Measurements from ENCODE around the gene GALNT7. TPM values are rescaled to one million over a fixed set of nuclear protein-coding genes. Genes with fewer than 3 reads are reported as not detected.

GALNT7 gene
- total RNA-seq, 1 experiment from 2014 or later = 21.6 TPM

DNA sequence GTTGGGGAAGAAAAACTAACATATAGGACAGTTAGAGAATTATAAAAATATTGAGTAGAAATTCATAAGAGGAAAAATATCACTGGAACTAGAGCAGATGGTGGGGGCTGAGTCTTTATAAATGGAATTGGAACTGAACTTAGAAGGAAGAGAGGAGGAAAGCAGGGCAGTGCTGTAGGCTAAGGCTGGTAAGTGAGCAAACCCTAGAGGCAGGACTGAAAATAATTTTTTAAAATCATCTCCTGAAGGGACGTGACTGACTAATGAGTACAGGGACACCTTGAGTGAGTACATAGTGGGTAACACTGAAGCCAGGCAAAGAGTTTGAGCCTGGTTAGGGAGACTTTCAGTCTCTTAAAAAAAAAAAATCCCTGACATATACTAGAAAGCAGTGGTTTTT is 63.3 kb downstream of the GALNT7 start:
- DNase-seq (ENCODE audit: extremely low read depth, low read depth) = no peak

DNA sequence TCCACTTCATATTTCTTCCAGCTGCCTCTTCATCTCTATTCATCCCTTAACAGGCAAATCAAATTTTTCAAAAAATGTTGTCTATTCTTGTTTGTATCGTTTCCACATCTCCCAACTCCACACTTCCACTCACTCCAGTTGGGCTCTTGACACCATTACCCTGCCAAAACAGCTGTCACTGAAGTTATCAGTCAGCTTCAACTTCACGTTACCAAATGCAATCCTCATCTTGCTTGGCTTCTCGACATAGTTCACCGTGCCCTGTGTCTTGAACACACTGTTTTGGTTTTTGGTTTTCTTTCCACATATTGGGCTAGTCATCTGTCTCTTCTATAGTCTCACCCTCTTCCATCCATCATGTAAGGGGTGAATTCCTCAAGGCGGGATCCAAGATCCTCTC is 65.2 kb downstream of the GALNT7 start:
- no peak for DNase-seq (ENCODE audit: extremely low read depth, low read depth)

DNA sequence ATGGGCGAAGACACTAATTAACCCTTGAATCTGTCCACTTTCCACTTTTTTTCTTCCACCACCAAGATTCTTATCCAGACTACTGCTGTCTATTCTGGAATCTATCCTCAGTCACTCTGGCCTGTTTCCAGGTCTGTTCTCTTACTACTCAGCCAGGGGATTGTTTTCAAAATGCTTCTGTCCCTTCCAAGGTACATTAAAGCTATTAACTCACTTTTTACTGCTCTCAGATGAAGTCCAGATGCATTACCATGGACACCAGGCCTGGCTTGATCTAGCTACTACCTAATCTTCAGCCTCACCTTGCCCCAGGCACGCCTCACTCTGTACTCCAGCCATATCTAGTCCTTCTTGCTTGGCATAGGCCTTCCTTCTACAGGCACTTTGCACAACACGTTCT is 66.4 kb downstream of the GALNT7 start:
- no peak for DNase-seq (ENCODE audit: extremely low read depth, low read depth)

DNA sequence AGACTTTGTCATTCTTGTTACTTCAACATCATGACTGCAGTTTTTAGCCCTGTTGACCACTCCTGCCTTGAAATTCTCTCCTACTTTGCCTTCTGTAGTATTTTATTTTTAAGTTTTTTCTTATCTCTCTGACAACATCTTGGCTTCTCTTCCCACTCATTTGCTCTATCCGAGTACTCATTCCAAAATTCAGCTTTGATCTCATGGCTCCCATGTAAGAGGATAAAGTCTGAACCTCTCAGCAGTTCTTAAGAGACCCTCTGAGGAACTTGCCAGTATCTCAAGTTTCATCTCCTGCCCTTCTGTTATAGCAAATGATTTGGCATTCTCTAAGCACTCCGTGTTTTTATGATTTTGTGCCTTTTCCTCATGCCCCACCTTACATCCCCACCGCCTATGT is 67.7 kb downstream of the GALNT7 start:
- DNase-seq (ENCODE audit: extremely low read depth, low read depth) = no peak

DNA sequence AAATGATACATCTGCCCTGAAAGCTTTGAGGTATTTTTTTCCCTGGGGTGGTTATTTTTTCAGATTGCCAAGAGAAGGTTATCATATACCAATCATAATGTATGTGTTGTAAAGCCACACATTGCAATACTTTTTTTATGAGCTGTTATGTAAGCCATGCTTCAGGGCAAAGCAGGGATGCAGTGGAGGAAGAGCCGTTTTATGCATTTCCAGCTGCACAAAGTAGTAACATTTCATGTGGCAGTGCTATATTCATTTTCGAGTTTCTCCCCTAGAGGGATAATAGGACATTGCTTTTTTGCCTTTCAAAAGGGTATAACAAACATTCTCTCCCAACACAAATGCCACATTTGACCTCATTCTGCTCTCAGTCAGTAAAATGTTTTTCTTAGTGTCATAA is 68.5 kb downstream of the GALNT7 start:
- no peak for DNase-seq (ENCODE audit: extremely low read depth, low read depth)

DNA sequence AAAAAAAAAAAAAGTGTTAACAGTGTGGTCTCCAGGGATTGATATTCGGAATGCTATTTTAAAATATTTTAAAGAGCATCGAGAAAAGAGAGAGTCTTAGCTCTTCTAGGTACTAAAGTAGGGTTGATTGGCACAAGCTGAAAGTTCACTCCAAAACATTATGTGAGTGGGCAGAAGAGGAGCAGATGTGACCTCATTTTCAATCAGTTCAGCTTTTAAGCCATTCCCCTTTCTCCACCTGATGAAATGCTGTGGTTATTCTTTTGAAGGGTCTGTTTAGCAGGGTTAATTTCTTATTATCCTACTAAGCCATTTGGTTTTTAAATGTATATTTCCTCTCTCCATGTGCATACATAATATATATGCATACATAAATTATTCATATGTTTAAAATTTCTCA is 69.2 kb downstream of the GALNT7 start:
- DNase-seq (ENCODE audit: extremely low read depth, low read depth) = no peak

DNA sequence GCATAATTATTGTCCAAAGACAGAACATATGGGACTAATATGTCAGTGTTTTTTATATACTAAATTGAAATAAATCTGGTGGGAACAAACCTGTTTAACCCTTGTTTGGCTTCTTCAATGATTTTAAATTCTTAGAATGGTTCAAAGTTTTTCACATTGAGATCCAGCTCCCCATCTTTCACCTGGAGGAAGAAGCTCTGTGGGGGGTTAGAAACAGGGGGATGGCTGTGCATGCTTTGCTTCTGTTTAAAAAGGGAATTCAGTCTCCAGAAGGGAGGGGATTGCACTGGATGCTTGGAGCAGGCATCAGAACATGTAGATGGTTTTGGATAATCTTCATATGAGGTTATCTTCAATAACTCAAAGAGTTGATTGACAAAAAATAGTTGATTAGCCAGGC is 72.1 kb downstream of the GALNT7 start:
- DNase-seq (ENCODE audit: extremely low read depth, low read depth) = no peak

DNA sequence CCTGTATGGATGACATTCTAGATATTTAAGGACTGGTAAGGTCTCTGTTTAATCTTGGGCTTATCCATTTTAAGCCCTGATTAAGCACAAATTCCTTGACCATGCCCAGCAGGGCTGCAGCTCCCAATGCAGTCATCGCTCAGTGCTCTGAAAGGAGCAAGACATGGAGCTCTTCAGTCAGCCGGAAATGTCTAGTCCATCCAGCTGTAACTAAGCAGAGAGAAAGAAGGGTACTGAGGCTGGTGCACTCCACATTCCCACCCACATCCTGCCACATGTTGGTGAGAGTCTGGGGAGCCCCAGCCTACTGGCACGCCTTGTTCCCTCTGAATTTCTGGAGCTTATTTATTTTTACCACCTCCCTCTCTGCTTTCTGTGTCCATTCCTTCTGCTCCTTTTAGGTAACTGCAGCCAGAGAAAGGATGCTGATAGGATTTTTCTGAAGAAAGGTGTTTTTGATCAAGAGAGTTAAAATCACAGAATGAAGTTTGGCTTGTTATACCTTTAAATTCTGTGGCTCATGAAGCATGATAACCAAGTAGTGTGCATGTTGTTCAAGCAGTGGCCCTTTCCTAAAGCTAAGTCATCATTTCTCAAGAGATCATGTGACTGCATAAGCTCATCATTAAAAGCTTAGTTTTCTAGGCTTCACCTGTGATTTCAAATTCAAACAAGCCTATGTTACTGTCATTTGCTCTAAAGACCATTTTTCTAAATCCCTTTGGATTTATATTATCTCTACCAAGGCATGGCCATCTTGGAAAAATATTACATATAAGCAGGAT is 74.0 kb downstream of the GALNT7 start:
- DNase-seq (ENCODE audit: extremely low read depth, low read depth) = no peak

DNA sequence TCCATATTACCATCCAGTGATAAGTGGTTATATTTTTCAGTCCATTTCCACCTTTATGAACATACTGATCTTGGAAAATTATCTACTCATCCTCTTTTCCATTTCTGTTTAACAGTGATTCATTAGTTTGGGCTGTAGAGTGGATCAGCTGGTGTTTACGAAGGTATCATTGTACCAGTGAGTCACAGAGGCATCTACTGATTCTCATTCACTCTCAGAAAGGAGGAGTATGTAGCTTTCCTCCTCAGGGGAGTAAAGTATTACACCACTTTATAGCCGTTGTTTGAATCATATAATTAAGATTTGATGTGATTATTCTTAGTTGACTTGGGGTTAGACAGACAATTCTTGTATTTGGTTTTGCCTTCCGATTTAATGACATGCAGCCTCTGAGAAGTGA is 74.7 kb downstream of the GALNT7 start:
- no peak for DNase-seq (ENCODE audit: extremely low read depth, low read depth)

DNA sequence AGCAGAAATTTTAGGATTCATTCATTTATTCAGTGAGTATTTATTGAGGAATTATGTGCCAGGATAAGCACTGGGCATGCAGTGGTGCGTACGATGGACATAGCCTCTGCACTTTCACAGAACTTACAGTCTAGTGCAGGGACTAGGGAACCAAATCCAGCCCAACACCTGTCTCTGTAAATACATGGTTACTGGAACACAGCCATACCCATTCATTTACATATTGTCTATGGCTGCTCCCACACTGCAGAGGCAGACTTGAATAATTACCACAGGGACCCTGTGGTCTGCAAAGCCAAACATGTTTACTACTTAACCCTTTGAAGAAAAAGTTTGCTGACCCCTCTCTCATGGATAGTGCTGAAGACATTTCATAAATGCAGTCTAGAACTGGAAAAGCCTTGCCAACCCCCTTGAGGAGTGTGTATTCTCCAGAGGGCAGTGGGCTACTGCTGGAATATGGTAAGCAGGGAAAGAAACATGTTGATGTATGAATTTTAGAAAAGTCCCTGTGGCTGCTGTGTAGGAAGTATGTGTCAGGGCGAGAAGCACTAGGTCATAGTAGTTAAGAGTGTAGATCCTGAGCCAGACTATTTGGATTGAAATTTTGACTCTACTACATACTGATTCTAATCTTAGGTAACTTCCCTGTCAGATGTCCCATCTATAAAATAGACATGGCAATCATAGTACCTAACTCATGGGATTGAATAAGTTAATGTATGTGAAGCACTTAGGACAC is 75.5 kb downstream of the GALNT7 start:
- no peak for DNase-seq (ENCODE audit: extremely low read depth, low read depth)

DNA sequence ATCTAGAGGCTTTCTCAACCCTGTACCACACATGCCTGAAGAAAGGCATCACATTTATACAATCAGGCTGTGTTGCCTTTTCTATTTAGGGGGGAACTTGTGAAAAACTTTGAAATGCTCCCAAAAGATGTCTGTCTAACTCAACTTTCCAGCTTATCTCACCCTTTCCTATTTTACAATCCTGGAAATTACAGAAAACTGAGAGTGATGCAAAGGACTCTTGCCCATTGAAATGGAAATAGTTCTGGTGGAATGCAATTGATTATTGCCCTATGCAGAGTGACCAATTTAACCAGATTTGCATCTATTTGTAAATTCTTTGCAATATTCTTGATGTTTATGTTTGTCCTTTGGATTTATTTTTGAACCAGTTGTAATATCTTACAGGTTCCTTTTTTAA is 77.3 kb downstream of the GALNT7 start:
- DNase-seq (ENCODE audit: extremely low read depth, low read depth) = no peak

DNA sequence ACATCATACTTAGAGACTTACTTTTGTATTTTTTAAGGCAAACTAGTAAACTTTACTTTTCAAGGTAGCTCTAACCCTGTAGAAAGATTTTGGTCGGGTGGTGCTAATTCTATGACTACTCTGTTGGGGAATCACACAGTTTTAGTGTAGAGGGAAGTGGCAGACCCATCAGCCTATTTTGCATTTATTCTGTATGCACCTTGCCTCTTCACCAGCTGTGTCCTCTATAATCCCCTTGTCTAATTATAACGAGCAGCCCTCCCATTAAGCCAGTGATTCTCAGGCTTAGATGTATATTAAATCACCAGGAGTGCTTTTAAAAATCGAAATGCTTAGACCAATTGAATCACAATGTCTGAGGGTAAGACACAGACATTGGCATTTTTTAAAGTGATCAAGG is 78.1 kb downstream of the GALNT7 start:
- DNase-seq (ENCODE audit: extremely low read depth, low read depth) = no peak

DNA sequence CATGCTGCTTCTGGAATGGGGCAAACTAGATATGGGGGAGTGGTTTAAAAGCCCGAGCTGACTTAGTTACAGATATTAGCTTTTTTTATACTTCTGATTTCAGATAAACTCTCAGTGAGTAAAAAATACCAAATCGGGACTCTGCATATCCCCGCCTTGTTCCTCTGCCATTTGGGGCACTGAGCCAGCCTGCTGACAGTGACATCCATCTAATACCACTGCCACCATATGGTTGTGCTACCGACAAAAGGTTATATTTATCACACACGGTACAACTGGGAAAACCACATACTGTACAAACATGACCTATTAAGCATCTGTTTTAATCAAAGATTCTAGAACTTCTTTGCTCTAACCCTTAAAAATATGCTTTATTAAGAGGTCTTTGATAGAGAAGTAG is 78.7 kb downstream of the GALNT7 start:
- DNase-seq (ENCODE audit: extremely low read depth, low read depth) = no peak

DNA sequence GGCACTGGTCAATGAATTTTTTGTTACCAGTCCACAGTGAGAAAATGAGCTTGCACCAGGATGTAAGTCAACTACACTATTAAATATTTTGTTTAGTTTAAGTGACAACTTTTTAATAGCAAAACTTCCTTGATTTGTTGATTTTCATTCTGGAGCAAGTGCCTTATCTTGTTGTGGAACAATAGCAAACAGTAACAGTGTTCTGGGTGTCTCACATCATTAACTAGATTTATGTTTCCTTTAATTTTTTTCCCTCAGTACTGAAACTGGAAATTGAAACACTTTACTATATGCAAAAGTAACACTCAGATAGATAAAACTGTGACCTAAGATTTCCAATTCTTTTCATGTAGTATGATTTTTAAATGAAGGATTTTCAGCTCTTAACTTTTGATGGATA is 80.1 kb downstream of the GALNT7 start:
- no peak for DNase-seq (ENCODE audit: extremely low read depth, low read depth)

DNA sequence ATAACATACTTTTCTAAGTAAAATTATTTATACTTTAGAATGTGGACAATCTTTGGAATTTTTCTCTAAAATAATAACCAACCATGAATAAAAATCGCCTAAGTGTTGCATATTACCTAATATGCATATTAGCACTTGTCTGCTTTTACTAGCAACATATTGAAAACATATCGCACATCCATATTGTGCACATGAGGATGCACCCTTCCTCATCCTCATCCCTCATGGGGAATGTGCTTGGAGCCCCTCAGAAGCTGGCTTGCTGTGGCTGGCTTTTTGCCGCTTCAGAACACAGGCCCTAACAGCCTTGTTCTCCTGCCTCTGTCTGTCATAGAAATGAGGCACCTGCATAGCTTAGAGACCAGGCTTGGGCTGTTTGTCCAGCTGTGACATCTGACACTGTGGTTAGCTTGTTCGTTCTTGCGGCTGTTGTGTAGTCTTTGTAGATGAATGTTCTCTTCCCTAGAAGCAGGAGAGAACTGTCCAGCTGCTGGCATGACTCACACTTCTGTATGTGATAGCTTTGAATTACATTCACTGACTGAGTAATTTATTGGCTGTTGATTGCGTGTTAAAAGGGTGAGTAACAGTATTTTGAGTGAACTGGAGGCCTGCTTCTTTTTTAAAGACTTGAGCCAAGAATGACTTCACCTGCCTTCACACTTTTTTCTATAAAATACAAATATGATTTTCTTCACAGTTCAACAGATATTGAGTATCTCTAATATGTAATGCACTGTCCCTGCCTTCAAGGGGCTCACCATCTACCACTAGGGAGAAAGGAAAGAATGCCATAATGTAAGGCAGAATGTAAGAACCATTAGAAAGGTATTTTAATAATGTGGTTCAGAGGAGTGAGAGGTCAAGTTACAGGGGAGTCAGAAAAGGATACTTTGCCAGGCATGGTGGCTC is 83.7 kb downstream of the GALNT7 start:
- peak; percentile 56 for DNase-seq (ENCODE audit: extremely low read depth, low read depth)

DNA sequence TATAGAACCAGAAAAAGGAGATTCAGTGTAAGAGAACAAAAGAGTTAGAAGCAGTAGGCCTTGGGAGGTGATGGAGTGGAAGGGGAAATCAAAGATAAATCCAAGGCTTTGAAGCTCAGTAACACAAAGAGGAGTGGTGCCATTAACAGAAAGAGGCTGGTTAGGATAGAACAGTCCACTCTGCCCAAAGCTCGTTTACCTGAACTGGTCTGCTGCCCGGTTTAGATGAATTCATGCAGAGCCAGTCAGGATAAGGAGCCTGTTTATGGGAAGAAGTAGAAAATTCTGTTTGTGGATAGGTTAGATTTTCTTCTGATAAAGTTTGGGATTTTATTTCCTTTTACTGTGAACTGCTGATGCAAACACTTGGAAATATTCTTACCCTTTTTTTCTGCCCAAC is 85.0 kb downstream of the GALNT7 start:
- DNase-seq (ENCODE audit: extremely low read depth, low read depth) = no peak

DNA sequence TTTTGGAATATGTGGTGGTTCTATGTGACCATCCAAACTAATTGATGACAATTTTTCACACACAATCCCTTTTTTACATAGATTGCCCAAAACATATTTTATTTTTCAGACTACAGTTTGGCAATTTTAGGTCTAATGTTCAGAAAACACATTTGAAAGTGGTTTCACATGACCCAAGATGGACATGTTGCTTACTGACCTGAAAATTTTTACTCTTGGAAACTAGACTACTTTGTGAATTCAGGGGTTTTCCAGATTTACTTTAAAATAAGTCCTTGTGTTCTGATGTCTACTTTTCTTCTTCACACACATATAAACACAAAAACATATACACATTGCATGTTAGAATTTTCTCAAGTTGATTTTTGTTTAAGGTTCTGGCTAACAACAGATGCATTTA is 86.0 kb downstream of the GALNT7 start:
- no peak for DNase-seq (ENCODE audit: extremely low read depth, low read depth)

DNA sequence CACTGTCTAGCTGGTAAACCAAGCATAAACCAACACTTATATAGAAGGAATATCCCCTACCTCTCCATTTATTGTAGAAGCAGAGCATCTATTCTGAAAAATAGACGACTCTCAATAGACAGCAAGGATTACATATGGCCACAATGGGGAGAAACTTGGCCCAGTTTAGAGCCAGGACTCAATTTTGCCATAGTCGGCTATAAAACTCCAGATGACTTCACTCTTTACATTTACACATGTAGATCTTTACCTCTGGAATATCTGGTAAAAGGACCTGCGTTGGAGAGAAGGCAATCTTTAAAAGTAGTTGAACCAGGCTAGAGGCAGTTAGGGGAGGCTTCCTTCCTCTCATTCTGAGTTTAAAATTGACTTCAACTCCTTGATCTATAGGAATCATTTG is 88.2 kb downstream of the GALNT7 start:
- DNase-seq (ENCODE audit: extremely low read depth, low read depth) = no peak

DNA sequence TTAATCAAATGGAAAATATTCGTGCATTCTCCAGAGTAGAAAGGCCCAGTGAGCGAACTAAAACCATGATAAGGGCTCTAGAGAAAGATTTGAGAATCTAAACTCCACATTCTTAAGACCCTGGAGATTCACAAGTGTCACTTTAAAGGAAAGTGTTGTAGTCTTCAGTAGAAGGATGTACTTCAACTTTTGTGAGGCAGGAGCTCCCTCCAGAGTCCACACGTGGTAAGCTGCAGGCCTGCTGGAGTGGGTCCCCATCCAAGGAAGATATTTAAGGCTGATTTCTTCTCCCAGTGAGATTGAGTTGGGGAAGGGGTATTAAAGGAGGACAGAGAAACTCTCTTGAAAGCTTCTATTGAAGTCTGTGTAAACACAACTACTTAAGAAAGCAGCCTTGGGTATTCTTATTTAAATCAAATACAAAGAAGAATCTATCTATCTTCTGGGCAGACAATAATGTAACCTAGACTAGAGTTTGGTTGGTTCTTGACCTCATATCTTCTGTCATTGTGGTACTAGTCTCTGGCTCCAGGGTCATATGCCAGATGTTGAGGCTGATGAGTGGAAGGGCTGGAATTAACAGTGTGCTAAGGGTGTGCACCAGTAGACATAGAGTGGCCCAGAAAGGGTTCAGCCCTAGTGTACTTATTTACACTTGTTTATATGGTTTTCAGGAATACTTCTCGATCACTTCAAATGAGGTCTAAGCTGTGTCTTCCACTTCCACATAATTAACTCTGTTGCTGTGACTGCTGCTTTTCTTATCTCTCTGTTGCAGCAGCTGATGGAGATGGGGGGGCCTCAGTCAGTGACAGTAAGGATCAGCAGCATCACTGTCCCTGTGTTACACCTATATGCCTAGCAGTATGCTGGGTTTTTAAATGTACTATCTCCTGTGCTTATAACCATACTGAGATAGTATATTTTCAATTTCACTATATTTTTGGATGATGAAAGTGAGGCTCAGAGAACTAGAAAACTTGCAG is 89.4 kb downstream of the GALNT7 start:
- peak; percentile 59 for DNase-seq (ENCODE audit: extremely low read depth, low read depth)

DNA sequence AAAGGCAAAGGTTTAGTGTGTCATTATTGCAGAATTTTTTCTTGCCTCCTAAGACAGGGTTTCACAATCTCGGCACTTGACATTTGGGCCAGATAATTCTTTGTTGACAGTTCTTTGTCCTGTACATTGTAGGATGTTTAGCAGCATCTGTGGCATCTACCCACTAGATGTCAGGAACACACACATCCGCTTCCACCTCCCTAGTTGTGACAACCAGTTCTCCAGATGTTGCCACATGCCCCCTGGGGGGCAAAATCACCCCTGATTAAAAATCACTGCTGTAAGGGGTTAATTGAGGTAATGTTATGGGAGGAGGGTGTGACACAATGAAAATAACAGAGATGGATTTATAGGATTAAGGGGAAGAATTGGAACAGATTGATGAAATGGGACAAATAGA is 90.3 kb downstream of the GALNT7 start:
- DNase-seq (ENCODE audit: extremely low read depth, low read depth) = no peak

All from NCI-H460 (cell line).